ENCODE measurements around the gene STAP2. TPM values are rescaled to one million over a fixed set of nuclear protein-coding genes. Genes with fewer than 3 reads are reported as not detected.

The STAP2 gene
- total RNA-seq, 1 experiment from 2014 or later = 72.6 TPM

DNA sequence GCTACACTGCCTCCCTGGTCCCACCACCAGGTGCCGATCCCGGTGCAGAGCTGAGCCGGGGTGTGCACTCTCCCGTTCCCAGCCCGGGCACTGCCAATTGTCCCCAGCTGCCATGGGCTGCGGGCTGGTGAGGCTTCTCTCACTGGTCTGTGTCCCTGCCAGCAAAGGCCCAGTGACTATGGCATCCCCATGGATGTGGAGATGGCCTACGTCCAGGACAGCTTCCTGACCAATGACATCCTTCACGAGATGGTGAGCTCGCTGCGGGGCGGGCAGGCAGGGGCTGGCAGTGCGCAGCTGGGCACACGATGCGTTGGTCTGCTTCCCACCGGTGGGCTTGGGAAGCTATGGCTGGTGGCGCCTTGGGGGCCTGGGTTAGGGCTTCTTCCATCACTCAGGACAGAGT is 19.3 kb upstream of the STAP2 start:
- POLR2A ChIA-PET (ENCODE audit: unreplicated experiment) = no interaction called here

DNA sequence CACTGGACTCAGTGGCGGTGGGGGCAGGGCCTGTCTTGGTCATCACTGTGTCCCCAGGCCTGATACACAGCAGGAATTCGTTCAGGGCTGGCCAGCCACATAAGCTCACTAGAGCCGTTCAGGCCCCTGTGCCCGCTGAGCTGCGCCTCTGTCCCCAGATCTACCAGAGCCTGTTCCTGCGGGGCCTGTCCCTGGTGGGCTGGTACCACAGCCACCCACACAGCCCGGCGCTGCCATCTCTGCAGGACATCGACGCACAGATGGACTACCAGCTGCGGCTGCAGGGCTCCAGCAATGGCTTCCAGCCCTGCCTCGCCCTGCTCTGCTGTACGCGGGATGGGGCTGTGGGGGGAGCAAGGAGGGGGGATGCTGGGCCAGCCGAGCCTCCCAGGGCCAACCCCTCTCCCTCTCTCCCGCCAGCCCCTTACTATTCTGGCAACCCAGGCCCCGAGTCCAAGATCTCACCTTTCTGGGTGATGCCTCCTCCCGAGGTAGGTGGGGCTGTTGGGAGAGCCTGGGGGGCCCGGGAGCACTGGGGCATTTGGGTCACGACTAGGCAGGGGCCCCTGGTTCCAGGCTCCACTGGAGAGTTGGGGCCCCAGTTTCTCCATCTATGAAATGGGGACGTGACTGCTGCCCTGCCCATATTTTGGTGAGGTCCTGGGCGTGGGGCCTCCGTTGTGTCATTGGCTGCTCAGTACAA is 18.6 kb upstream of the STAP2 start:
- BruUV-seq (replicated peaks) = no TSS peak
- H3K4me3 ChIP-seq (ENCODE audit: low read length) = no peak overlapping the region
- ATAC-seq (no peak), DNase-seq (no peak)
- H3F3A ChIP-seq (ENCODE audit: low read length, unreplicated experiment) = no peaks in the 10 kb centered on the region
- no peaks in the 10 kb centered on the region for H3K9me3 ChIP-seq (ENCODE audit: low read length)
- H4K20me1 ChIP-seq (ENCODE audit: low read length) = no peaks in the 10 kb centered on the region
- H3K79me2 ChIP-seq (ENCODE audit: low read length) = no peaks in the 10 kb centered on the region
- intact Hi-C loops (cut with micrococcal nuclease) = no loop called here
- H3K9ac ChIP-seq (ENCODE audit: low read length) = no peak overlapping the region
- ChIA-PET POLR2A (ENCODE audit: unreplicated experiment) (no interaction called here), CTCF (no interaction called here)
- H3K27me3 ChIP-seq (ENCODE audit: low read length) = no peaks in the 10 kb centered on the region
- H3K4me1 ChIP-seq (ENCODE audit: insufficient read depth, low read length) = no peaks in the 10 kb centered on the region
- TF ChIP-seq, protein P1, sequence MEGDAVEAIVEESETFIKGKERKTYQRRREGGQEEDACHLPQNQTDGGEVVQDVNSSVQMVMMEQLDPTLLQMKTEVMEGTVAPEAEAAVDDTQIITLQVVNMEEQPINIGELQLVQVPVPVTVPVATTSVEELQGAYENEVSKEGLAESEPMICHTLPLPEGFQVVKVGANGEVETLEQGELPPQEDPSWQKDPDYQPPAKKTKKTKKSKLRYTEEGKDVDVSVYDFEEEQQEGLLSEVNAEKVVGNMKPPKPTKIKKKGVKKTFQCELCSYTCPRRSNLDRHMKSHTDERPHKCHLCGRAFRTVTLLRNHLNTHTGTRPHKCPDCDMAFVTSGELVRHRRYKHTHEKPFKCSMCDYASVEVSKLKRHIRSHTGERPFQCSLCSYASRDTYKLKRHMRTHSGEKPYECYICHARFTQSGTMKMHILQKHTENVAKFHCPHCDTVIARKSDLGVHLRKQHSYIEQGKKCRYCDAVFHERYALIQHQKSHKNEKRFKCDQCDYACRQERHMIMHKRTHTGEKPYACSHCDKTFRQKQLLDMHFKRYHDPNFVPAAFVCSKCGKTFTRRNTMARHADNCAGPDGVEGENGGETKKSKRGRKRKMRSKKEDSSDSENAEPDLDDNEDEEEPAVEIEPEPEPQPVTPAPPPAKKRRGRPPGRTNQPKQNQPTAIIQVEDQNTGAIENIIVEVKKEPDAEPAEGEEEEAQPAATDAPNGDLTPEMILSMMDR (conservative IDR thresholded peaks at IDR 0.05; ENCODE audit: low read depth, low read length) = no peak
- no peak for TF ChIP-seq EZH2 (IDR thresholded peaks at IDR 0.05; ENCODE audit: low read length, unreplicated experiment)
- no peak overlapping the region for H3K4me2 ChIP-seq (ENCODE audit: low read length)
- no peaks in the 10 kb centered on the region for H3K9me2 ChIP-seq (replicated peaks; ENCODE audit: low read length)
- no peak overlapping the region for H2AFZ ChIP-seq (ENCODE audit: low read length)
- no peak overlapping the region for H3K27ac ChIP-seq (ENCODE audit: low read length)
- peaks cover 2% of the 10 kb centered on the region; the same call in 1 of the 2 replicates for H3K36me3 ChIP-seq (ENCODE audit: low read depth, low read length)

More for the DNA sequence above, 19.3 kb upstream of the STAP2 start:
- Histone ChIP-seq H3K4me3 (ENCODE audit: low read length) (no peak overlapping the region), H3K27me3 (ENCODE audit: low read length) (no peaks in the 10 kb centered on the region), H3K27ac (ENCODE audit: low read length) (no peak overlapping the region), H3K9me2 (replicated peaks; ENCODE audit: low read length) (no peaks in the 10 kb centered on the region), H3K4me2 (ENCODE audit: low read length) (no peak overlapping the region), H3K4me1 (ENCODE audit: insufficient read depth, low read length) (no peaks in the 10 kb centered on the region), H3F3A (ENCODE audit: low read length, unreplicated experiment) (no peaks in the 10 kb centered on the region), H3K9ac (ENCODE audit: low read length) (no peak overlapping the region), H3K36me3 (ENCODE audit: low read depth, low read length) (peaks cover 3% of the 10 kb centered on the region; the same call in 1 of the 2 replicates), H3K9me3 (ENCODE audit: low read length) (no peaks in the 10 kb centered on the region), H3K79me2 (ENCODE audit: low read length) (no peaks in the 10 kb centered on the region), H4K20me1 (ENCODE audit: low read length) (no peaks in the 10 kb centered on the region), H2AFZ (ENCODE audit: low read length) (no peak overlapping the region)
- intact Hi-C loops (cut with micrococcal nuclease) = no loop called here
- CTCF ChIA-PET = no interaction called here
- DNase-seq = no peak
- no TSS peak for BruUV-seq (replicated peaks)
- TF ChIP-seq EZH2 (IDR thresholded peaks at IDR 0.05; ENCODE audit: low read length, unreplicated experiment) = no peak
- TF ChIP-seq, protein P1 (conservative IDR thresholded peaks at IDR 0.05; ENCODE audit: low read depth, low read length) = no peak
- TF ChIP-seq EZH2phosphoT487 (IDR thresholded peaks at IDR 0.05; ENCODE audit: borderline replicate concordance, low read length) = no peak
- ATAC-seq = no peak

DNA sequence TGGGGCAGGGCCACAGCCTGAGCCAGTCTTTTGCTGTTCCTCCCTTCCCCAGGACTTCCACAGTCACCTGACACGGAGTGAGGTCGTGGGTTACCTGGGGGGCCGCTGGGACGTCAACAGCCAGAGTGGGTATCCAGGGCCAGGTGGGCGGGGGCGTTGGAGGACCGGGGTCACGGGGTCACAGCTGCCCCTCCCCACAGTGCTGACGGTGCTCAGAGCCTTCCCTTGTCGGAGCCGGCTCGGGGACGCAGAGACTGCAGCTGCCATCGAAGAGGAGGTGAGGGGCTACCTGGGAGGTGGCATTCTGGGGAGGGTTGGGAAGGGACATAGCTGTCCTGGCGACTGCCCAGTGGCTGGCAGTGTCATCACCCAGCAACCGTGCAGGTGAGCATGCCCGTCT is 16.3 kb upstream of the STAP2 start:
- no TSS peak for BruUV-seq (replicated peaks)
- TF ChIP-seq, protein P1 (conservative IDR thresholded peaks at IDR 0.05; ENCODE audit: low read depth, low read length) = no peak
- TF ChIP-seq EZH2phosphoT487 (IDR thresholded peaks at IDR 0.05; ENCODE audit: borderline replicate concordance, low read length) (no peak), EZH2 (IDR thresholded peaks at IDR 0.05; ENCODE audit: low read length, unreplicated experiment) (no peak)
- H3F3A ChIP-seq (ENCODE audit: low read length, unreplicated experiment) = no peaks in the 10 kb centered on the region
- DNase-seq = no peak
- no peak overlapping the region for H3K4me3 ChIP-seq (ENCODE audit: low read length)
- H3K27ac ChIP-seq (ENCODE audit: low read length) = no peak overlapping the region
- no peaks in the 10 kb centered on the region for H3K79me2 ChIP-seq (ENCODE audit: low read length)
- ChIA-PET POLR2A (ENCODE audit: unreplicated experiment) (no interaction called here), CTCF (no interaction called here)
- H3K4me1 ChIP-seq (ENCODE audit: insufficient read depth, low read length) = no peaks in the 10 kb centered on the region
- ATAC-seq = no peak
- no peaks in the 10 kb centered on the region for H3K36me3 ChIP-seq (ENCODE audit: low read depth, low read length)
- H3K9me3 ChIP-seq (ENCODE audit: low read length) = no peaks in the 10 kb centered on the region
- no peaks in the 10 kb centered on the region for H3K27me3 ChIP-seq (ENCODE audit: low read length)
- H3K4me2 ChIP-seq (ENCODE audit: low read length) = no peak overlapping the region
- intact Hi-C loops (cut with micrococcal nuclease) = loop anchor here (5.0 kb wide), 1 partner anchor 88 kb away; no protein-coding TSS in a partner anchor
- H4K20me1 ChIP-seq (ENCODE audit: low read length) = no peaks in the 10 kb centered on the region
- no peaks in the 10 kb centered on the region for H3K9me2 ChIP-seq (replicated peaks; ENCODE audit: low read length)
- no peak overlapping the region for H3K9ac ChIP-seq (ENCODE audit: low read length)
- H2AFZ ChIP-seq (ENCODE audit: low read length) = no peak overlapping the region

Measured in PC-3 (cell line).